ENCODE data around the gene DNMT3A.
A peak's percentile ranks its signal among the peaks of the same experiment; 100 is the strongest.

Gene DNMT3A

DNA sequence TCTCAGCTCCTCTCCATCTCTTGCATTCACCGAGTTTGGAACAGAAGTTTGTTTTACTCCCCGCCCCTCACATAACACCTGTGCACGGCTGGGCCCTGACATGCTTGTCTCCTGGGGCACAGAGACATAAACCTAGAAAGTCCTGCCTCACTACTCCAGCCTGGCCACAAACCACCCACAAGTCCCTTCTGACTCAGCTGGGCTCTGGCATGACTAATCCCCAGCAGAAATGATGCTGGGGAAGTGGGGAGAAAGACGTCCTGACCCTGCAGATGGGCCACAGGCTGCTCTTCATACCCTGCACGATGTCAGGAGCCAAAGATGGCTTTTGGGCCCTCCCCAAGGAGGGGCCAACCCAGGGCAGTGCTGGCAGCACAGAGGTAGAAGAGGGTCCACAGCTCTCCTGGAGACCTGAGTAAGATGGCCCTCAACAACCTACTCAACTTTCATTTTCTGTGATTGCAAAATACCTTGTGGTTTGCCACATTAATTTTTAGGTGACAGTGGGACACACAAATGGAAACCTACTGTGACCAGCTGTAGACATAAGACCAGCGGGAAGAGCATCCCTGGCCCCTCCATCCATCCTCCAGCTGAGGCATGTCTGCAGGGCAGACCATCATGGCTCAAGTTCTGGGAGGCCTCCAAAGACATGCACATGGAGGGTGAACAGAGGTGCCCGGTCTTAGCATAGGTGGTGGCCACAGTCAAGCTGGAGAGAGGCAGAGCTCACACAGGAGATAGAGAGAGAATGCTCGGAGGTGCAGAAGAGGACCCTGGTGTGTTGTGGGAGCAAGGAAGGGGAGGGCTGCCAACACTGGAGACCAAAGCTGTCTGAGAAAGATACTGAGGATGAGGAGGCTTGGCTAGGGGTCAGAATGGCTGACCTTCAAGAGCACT is 40.0 kb downstream of the DNMT3A start:
- no peaks in the 10 kb centered on the region for H4K20me1 ChIP-seq (ENCODE audit: insufficient read depth, low read length, poor library complexity, severe bottlenecking)
- no peak overlapping the region for H2AFZ ChIP-seq (ENCODE audit: low read length)
- peak overlapping the region; percentile 60 for H3K4me2 ChIP-seq (ENCODE audit: low read depth, low read length, poor library complexity, severe bottlenecking)
- H3K9me2 ChIP-seq (replicated peaks; ENCODE audit: low read depth, low read length): no peaks in the 10 kb centered on the region
- peak overlapping the region; percentile 33 for H3K4me3 ChIP-seq (ENCODE audit: low read length, poor library complexity, severe bottlenecking)
- peaks cover 20% of the 10 kb centered on the region for H3K4me1 ChIP-seq (ENCODE audit: insufficient read depth, low read length, poor library complexity, severe bottlenecking)
- H3K9ac ChIP-seq (ENCODE audit: low read depth, low read length, poor library complexity, severe bottlenecking): peak overlapping the region; percentile 15
- H3K27me3 ChIP-seq (ENCODE audit: insufficient read depth, low read length, poor library complexity, severe bottlenecking): no peaks in the 10 kb centered on the region
- H3K36me3 ChIP-seq (ENCODE audit: insufficient read depth, low read length): peaks cover 11% of the 10 kb centered on the region; the same call in 1 of the 2 replicates
- no peaks in the 10 kb centered on the region for H3K9me3 ChIP-seq (ENCODE audit: insufficient read depth, low read depth, low read length)
- peaks cover 3% of the 10 kb centered on the region; the same call in 1 of the 2 replicates for H3F3A ChIP-seq (ENCODE audit: low read depth)
- H3K79me2 ChIP-seq (ENCODE audit: insufficient read depth, low read length): no peaks in the 10 kb centered on the region
- no peak for TF ChIP-seq EZH2phosphoT487 (IDR thresholded peaks at IDR 0.05; ENCODE audit: borderline replicate concordance)
- TF ChIP-seq, protein P1, sequence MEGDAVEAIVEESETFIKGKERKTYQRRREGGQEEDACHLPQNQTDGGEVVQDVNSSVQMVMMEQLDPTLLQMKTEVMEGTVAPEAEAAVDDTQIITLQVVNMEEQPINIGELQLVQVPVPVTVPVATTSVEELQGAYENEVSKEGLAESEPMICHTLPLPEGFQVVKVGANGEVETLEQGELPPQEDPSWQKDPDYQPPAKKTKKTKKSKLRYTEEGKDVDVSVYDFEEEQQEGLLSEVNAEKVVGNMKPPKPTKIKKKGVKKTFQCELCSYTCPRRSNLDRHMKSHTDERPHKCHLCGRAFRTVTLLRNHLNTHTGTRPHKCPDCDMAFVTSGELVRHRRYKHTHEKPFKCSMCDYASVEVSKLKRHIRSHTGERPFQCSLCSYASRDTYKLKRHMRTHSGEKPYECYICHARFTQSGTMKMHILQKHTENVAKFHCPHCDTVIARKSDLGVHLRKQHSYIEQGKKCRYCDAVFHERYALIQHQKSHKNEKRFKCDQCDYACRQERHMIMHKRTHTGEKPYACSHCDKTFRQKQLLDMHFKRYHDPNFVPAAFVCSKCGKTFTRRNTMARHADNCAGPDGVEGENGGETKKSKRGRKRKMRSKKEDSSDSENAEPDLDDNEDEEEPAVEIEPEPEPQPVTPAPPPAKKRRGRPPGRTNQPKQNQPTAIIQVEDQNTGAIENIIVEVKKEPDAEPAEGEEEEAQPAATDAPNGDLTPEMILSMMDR (conservative IDR thresholded peaks at IDR 0.05; ENCODE audit: low read length): no peak

DNA sequence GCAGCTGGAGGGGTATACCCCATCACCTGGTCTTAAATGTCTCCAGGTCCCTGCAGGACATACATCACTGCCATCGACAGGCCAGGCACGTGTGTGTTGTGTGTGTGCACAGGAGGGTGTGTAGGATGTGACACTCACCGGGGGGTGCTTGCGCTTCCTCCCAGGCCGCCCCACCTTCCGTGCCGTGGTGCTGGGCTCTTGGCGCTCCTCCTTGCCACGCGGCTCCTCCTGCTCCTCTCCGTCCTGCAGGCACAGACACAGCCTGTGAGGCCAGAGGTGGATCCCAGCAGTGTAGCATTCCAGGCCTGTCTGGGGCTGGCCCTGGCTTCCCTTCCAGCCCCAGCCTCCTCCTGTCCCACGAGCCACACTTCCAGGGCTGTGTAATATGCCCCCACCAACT is 41.7 kb downstream of the DNMT3A start:
- no peaks in the 10 kb centered on the region for H3K27me3 ChIP-seq (ENCODE audit: insufficient read depth, low read length, poor library complexity, severe bottlenecking)
- H3K9me3 ChIP-seq (ENCODE audit: insufficient read depth, low read depth, low read length): no peaks in the 10 kb centered on the region
- peaks cover 3% of the 10 kb centered on the region; the same call in 1 of the 2 replicates for H3F3A ChIP-seq (ENCODE audit: low read depth)
- no peaks in the 10 kb centered on the region for H3K9me2 ChIP-seq (replicated peaks; ENCODE audit: low read depth, low read length)
- H4K20me1 ChIP-seq (ENCODE audit: insufficient read depth, low read length, poor library complexity, severe bottlenecking): no peaks in the 10 kb centered on the region
- no peak overlapping the region for H3K9ac ChIP-seq (ENCODE audit: low read depth, low read length, poor library complexity, severe bottlenecking)
- H3K4me3 ChIP-seq (ENCODE audit: low read length, poor library complexity, severe bottlenecking): no peak overlapping the region
- H3K36me3 ChIP-seq (ENCODE audit: insufficient read depth, low read length): peaks cover 11% of the 10 kb centered on the region; the same call in 1 of the 2 replicates
- peaks cover 35% of the 10 kb centered on the region for H3K4me1 ChIP-seq (ENCODE audit: insufficient read depth, low read length, poor library complexity, severe bottlenecking)
- no peak for TF ChIP-seq EZH2phosphoT487 (IDR thresholded peaks at IDR 0.05; ENCODE audit: borderline replicate concordance)
- TF ChIP-seq, protein P1 (conservative IDR thresholded peaks at IDR 0.05; ENCODE audit: low read length): no peak
- H3K79me2 ChIP-seq (ENCODE audit: insufficient read depth, low read length): no peaks in the 10 kb centered on the region
- no peak overlapping the region for H2AFZ ChIP-seq (ENCODE audit: low read length)
- no peak overlapping the region for H3K4me2 ChIP-seq (ENCODE audit: low read depth, low read length, poor library complexity, severe bottlenecking)

DNA sequence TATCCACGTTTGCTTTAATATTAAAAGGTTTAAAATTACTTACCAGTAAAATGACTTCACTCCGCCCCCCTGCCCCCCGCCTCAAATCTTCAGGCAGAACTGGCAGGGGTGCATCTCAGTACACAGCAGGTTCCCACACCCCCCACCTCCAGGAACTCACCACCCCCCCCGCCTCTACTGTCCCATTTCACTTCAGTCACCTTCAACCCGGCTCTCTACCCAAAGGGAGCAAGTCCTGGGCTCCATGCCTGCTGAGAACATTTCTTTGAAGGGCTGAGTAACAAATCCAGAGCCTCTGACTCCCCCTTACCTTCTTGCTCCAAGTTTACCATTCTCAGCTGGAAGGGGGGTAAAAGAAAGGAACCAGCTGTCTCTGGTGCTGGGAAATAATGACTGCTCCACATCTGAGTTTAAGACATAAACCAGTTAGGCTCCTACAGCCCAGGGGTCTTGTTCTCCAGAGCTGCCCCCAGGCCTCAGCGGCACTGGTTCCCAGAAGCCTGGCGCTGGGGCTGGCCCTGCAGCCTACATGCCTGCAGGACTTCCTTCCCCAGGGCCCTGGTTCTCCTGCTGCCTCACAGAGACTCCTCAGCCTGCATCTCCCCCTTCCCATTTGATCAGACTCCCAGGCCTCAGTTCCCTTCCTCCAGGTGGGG is 42.8 kb downstream of the DNMT3A start:
- Histone ChIP-seq H3F3A (ENCODE audit: low read depth) (peaks cover 3% of the 10 kb centered on the region; the same call in 1 of the 2 replicates), H3K27me3 (ENCODE audit: insufficient read depth, low read length, poor library complexity, severe bottlenecking) (no peaks in the 10 kb centered on the region), H3K9me2 (replicated peaks; ENCODE audit: low read depth, low read length) (no peaks in the 10 kb centered on the region), H3K9ac (ENCODE audit: low read depth, low read length, poor library complexity, severe bottlenecking) (no peak overlapping the region), H3K4me2 (ENCODE audit: low read depth, low read length, poor library complexity, severe bottlenecking) (no peak overlapping the region), H2AFZ (ENCODE audit: low read length) (no peak overlapping the region), H3K9me3 (ENCODE audit: insufficient read depth, low read depth, low read length) (no peaks in the 10 kb centered on the region), H3K4me1 (ENCODE audit: insufficient read depth, low read length, poor library complexity, severe bottlenecking) (peaks cover 46% of the 10 kb centered on the region), H4K20me1 (ENCODE audit: insufficient read depth, low read length, poor library complexity, severe bottlenecking) (no peaks in the 10 kb centered on the region), H3K4me3 (ENCODE audit: low read length, poor library complexity, severe bottlenecking) (no peak overlapping the region), H3K36me3 (ENCODE audit: insufficient read depth, low read length) (peaks cover 8% of the 10 kb centered on the region; the same call in 1 of the 2 replicates), H3K79me2 (ENCODE audit: insufficient read depth, low read length) (no peaks in the 10 kb centered on the region)
- TF ChIP-seq, protein P1 (conservative IDR thresholded peaks at IDR 0.05; ENCODE audit: low read length): no peak
- TF ChIP-seq EZH2phosphoT487 (IDR thresholded peaks at IDR 0.05; ENCODE audit: borderline replicate concordance): no peak

All from Loucy (cell line).